Keratinocyte (primary cell): Measurements from ENCODE around the gene NDUFAF3. TPM values are rescaled to one million over a fixed set of nuclear protein-coding genes. Genes with fewer than 3 reads are reported as not detected.

Source experiments
- DNase-seq: peaks from one replicate; pipeline ENCODE4 v3.0.0-alpha.2; 2011; ENCODE audit warnings: low read depth, missing footprints, low spot score
- FAIRE-seq: peaks from 2 replicates; lab custom pipeline; 2011; peaks lifted over from hg19 to GRCh38; lab: Jason Lieb, UNC
- H2AFZ ChIP-seq: 2 replicates; pipeline ENCODE4 v1.6.0; 2012; ENCODE audit warnings: low read length, control low read depth, inconsistent platforms; ENCODE audit not compliant: control insufficient read depth
- H3K27ac ChIP-seq: 2 replicates; pipeline ENCODE4 v1.5.1; 2011; ENCODE audit warnings: low read length; ENCODE audit not compliant: control insufficient read depth, insufficient read depth
- H3K27me3 ChIP-seq: 3 replicates; pipeline ENCODE4 v1.6.0; 2011; ENCODE audit warnings: low read length; ENCODE audit not compliant: control insufficient read depth, insufficient read depth; ENCODE audit errors: extremely low read depth
- H3K36me3 ChIP-seq, 2 experiments: 2 replicates in 1 of 2; 3 replicates in 1 of 2; pipeline ENCODE4 v1.5.1; 2011; ENCODE audit warnings: low read length in 2 of 2, mild to moderate bottlenecking in 1 of 2; ENCODE audit not compliant: control insufficient read depth in 2 of 2, insufficient read depth in 2 of 2; ENCODE audit errors: extremely low read depth in 1 of 2
- H3K4me1 ChIP-seq: 3 replicates; pipeline ENCODE4 v1.5.1; 2011; ENCODE audit warnings: low read length; ENCODE audit not compliant: control insufficient read depth, insufficient read depth; ENCODE audit errors: extremely low read depth
- H3K4me2 ChIP-seq: 3 replicates; pipeline ENCODE4 v1.6.0; 2011; ENCODE audit warnings: low read depth, low read length; ENCODE audit not compliant: control insufficient read depth, insufficient read depth; ENCODE audit errors: extremely low read depth
- H3K4me3 ChIP-seq, 3 experiments: fragments of 200-600 bp in 1 of 3; sonication (generic) in 1 of 3; 2 replicates in 2 of 3; 3 replicates in 1 of 3; pipeline ENCODE4 v1.5.1; 2011 to 2016; ENCODE audit warnings: low read length in 3 of 3, mild to moderate bottlenecking in 3 of 3, control low read depth in 2 of 3, inconsistent platforms in 1 of 3, low read depth in 1 of 3, mixed read lengths in 1 of 3, mixed run types in 1 of 3, moderate library complexity in 1 of 3; ENCODE audit not compliant: control insufficient read depth in 2 of 3, insufficient read depth in 2 of 3; ENCODE audit errors: extremely low read depth in 1 of 3
- H3K79me2 ChIP-seq: 2 replicates; pipeline ENCODE4 v1.6.0; 2012; ENCODE audit warnings: low read length; ENCODE audit not compliant: control insufficient read depth, insufficient read depth
- H3K9ac ChIP-seq: 3 replicates; pipeline ENCODE4 v1.6.0; 2011; ENCODE audit warnings: low read length; ENCODE audit not compliant: control insufficient read depth, insufficient read depth; ENCODE audit errors: extremely low read depth
- H3K9me1 ChIP-seq: 3 replicates; pipeline ENCODE4 v1.6.0; 2011; ENCODE audit warnings: low read length; ENCODE audit not compliant: control insufficient read depth, insufficient read depth; ENCODE audit errors: extremely low read depth
- H3K9me3 ChIP-seq: 2 replicates; pipeline ENCODE4 v1.5.1; 2012; ENCODE audit warnings: low read depth, low read length; ENCODE audit not compliant: control insufficient read depth
- H4K20me1 ChIP-seq: 3 replicates; pipeline ENCODE4 v1.6.0; 2011; ENCODE audit warnings: low read length; ENCODE audit not compliant: control insufficient read depth, insufficient read depth; ENCODE audit errors: extremely low read depth
- CTCF ChIP-seq, 3 experiments: IDR thresholded peaks in 1 of 3; conservative IDR thresholded peaks in 1 of 3; optimal IDR thresholded peaks in 1 of 3; 2 replicates in 2 of 3; 3 replicates in 1 of 3; pipeline versions ENCODE3 to v1.5.1; 2011; ENCODE audit warnings: low read length in 3 of 3, mild to moderate bottlenecking in 3 of 3, moderate library complexity in 2 of 3, control low read depth in 1 of 3, inconsistent platforms in 1 of 3; ENCODE audit not compliant: insufficient read depth in 2 of 3; ENCODE audit errors: extremely low read depth in 1 of 3
- EZH2 ChIP-seq: IDR thresholded peaks from one replicate; pipeline ENCODE4 v1.6.1; 2012; ENCODE audit warnings: inconsistent platforms, mild to moderate bottlenecking, low read length, moderate library complexity
- dilution Hi-C: fragments of 300-500 bp; cut with MboI; formaldehyde crosslinking; loops from one replicate; pipeline ENCODE4 v1.7.0; 2020; ENCODE audit warnings: low sequenced_read_pairs; ENCODE audit not compliant: extremely low pct_ligation_motif_present
- polyA plus RNA-seq, 5 experiments: library from polyadenylated mRNA; depleted of rRNA in 3 of 5; stranded (reverse) in 3 of 5; stranded (forward) in 1 of 5; unstranded in 1 of 5; fragments of >200 nt; gene quantifications; 1 replicate in 1 of 5; 2 replicates in 3 of 5; 3 replicates in 1 of 5; pipeline versions ENCODE4 v1.2.1 to v1.2.3, GENCODE V29; 2011 to 2012; ENCODE audit warnings: missing spikeins in 2 of 5, low read depth in 1 of 5, low replicate concordance in 1 of 5

NDUFAF3 gene
- polyA plus RNA-seq, 1 donor (not counting 4 experiments of a cell fraction or from before 2014, with no cell fraction given), result 38.3 TPM

- H3K9ac ChIP-seq, result no peak overlapping the region
- peaks cover 77% of the 10 kb centered on the region for H3K79me2 ChIP-seq
- DNase-seq, result no peak
- no peak overlapping the region for H3K4me2 ChIP-seq
- no peaks in the 10 kb centered on the region for H3K9me3 ChIP-seq
- no peak for FAIRE-seq
- no peak overlapping the region for H3K4me3 ChIP-seq
- H3K4me1 ChIP-seq, result peaks cover 42% of the 10 kb centered on the region
- H3K9me1 ChIP-seq, result peaks cover 3% of the 10 kb centered on the region
- H3K27me3 ChIP-seq, result no peaks in the 10 kb centered on the region
- no peak overlapping the region for H2AFZ ChIP-seq
- peaks cover 4% of the 10 kb centered on the region for H4K20me1 ChIP-seq
- dilution Hi-C loops, result no loop called here
- H3K36me3 ChIP-seq, result peaks cover 29 to 52% of the 10 kb centered on the region in 2 experiments
- TF ChIP-seq EZH2, result no peak
- TF ChIP-seq CTCF (optimal IDR thresholded peaks at IDR 0.05 in 1 of 3, IDR thresholded peaks at IDR 0.05 in 1 of 3, conservative IDR thresholded peaks at IDR 0.05 in 1 of 3; ENCODE audit: extremely low read depth in 1 of 3, insufficient read depth in 2 of 3, low read length in 3 of 3), result no peak
- no peak overlapping the region for H3K27ac ChIP-seq
Measured at GRCh38 chr3:49023775-49024174, 1.9 kb downstream of the NDUFAF3 start.

GRCh38 chr3:49024449-49024848 is 2.5 kb downstream of the NDUFAF3 start:
- Histone ChIP-seq H3K9me1 (peaks cover 3% of the 10 kb centered on the region), H3K4me1 (peaks cover 38% of the 10 kb centered on the region), H3K27ac (no peak overlapping the region), H3K27me3 (no peaks in the 10 kb centered on the region), H2AFZ (no peak overlapping the region), H3K79me2 (peaks cover 81% of the 10 kb centered on the region), H3K4me3 (no peak overlapping the region), H3K36me3 (peaks cover 29 to 52% of the 10 kb centered on the region in 2 experiments), H3K9ac (no peak overlapping the region), H4K20me1 (peaks cover 4% of the 10 kb centered on the region), H3K9me3 (no peaks in the 10 kb centered on the region), H3K4me2 (no peak overlapping the region)
- dilution Hi-C loops, result no loop called here
- FAIRE-seq, result no peak
- TF ChIP-seq CTCF (optimal IDR thresholded peaks at IDR 0.05 in 1 of 3, IDR thresholded peaks at IDR 0.05 in 1 of 3, conservative IDR thresholded peaks at IDR 0.05 in 1 of 3; ENCODE audit: extremely low read depth in 1 of 3, insufficient read depth in 2 of 3, low read length in 3 of 3) (no peak), EZH2 (no peak)
- DNase-seq, result no peak
